ENCODE data around the gene RBCK1. TPM values are rescaled to one million over a fixed set of nuclear protein-coding genes. Genes with fewer than 3 reads are reported as not detected.

Gene RBCK1
- total RNA-seq, 4 donors from 2014 or later = 63.6 to 85.3 (median 78.5) TPM

DNA sequence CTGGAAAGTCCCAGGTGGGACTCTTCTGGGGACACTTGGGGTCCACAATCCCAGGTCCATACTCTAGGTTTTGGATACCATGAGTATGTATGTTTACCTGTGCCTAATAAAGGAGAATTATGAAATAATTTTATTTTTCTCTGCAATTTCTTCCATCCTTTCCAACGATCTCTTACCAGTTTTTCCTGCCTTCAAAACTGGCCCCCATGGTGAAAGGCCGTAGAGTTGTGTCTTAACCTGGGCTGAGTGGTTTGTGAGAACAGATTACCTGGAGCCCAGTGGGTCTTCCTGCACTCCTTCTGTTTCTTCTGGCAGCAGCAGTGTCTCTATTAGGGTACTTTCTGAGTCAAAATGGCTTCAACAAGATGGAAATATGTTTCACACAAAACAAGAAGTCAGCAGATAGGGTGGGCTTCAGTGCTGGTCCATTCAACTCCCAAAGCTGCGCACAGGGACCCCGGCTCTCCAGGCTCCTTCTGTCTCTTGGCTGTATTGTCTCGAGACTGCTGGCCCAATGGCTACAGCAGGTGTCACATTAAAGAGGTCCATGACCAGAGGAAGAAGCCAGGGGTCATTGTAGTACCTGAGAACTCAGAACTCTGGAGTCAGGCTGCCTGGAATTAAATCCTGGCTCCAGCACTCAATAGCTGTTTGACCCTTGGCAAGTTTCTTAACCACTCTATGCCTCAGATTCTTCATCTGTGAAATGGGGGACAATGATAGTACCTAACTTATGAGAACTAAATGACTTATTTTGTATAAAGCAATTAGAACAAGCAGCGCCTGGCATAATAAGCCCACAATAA lies 10.5 kb upstream of the RBCK1 start:
- Histone ChIP-seq H3K27ac (no peak overlapping the region), H3K9me3 (no peaks in the 10 kb centered on the region), H3K4me3 (no peak overlapping the region), H3K4me1 (no peaks in the 10 kb centered on the region), H3K27me3 (no peaks in the 10 kb centered on the region), H3K36me3 (peaks cover 48% of the 10 kb centered on the region)
- no peak for DNase-seq (ENCODE audit: low spot score in 2 of 2)
- TF ChIP-seq, protein P1, sequence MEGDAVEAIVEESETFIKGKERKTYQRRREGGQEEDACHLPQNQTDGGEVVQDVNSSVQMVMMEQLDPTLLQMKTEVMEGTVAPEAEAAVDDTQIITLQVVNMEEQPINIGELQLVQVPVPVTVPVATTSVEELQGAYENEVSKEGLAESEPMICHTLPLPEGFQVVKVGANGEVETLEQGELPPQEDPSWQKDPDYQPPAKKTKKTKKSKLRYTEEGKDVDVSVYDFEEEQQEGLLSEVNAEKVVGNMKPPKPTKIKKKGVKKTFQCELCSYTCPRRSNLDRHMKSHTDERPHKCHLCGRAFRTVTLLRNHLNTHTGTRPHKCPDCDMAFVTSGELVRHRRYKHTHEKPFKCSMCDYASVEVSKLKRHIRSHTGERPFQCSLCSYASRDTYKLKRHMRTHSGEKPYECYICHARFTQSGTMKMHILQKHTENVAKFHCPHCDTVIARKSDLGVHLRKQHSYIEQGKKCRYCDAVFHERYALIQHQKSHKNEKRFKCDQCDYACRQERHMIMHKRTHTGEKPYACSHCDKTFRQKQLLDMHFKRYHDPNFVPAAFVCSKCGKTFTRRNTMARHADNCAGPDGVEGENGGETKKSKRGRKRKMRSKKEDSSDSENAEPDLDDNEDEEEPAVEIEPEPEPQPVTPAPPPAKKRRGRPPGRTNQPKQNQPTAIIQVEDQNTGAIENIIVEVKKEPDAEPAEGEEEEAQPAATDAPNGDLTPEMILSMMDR (IDR thresholded peaks at IDR 0.05) = no peak
- no peak for TF ChIP-seq POLR2AphosphoS5 (IDR thresholded peaks at IDR 0.05)
- TF ChIP-seq EP300 (IDR thresholded peaks at IDR 0.05) = no peak
- no peak for TF ChIP-seq POLR2A (IDR thresholded peaks at IDR 0.05)
- 90% methylated on average over 6 of the region's 6 CpGs for WGBS

GRCh38 chr20:399182-399707 lies 8.9 kb upstream of the RBCK1 start:
- DNase-seq (ENCODE audit: low spot score in 2 of 2) = no peak
- 96% methylated on average over 9 of the region's 9 CpGs for WGBS
- no peak for TF ChIP-seq EP300 (IDR thresholded peaks at IDR 0.05)
- TF ChIP-seq, protein P1 (IDR thresholded peaks at IDR 0.05) = no peak
- no peak for TF ChIP-seq POLR2A (IDR thresholded peaks at IDR 0.05)
- TF ChIP-seq POLR2AphosphoS5 (IDR thresholded peaks at IDR 0.05) = no peak
- H3K4me3 ChIP-seq = no peak overlapping the region
- peaks cover 32% of the 10 kb centered on the region for H3K36me3 ChIP-seq
- H3K4me1 ChIP-seq = no peaks in the 10 kb centered on the region
- no peak overlapping the region for H3K27ac ChIP-seq
- H3K9me3 ChIP-seq = no peaks in the 10 kb centered on the region
- H3K27me3 ChIP-seq = no peaks in the 10 kb centered on the region

- WGBS = 48% methylated on average over 2 of the region's 2 CpGs
- Histone ChIP-seq H3K9me3 (no peaks in the 10 kb centered on the region), H3K27me3 (no peaks in the 10 kb centered on the region), H3K4me1 (no peaks in the 10 kb centered on the region), H3K36me3 (peaks cover 24% of the 10 kb centered on the region), H3K27ac (no peak overlapping the region), H3K4me3 (no peak overlapping the region)
- DNase-seq (ENCODE audit: low spot score in 2 of 2) = no peak
- TF ChIP-seq POLR2AphosphoS5 (IDR thresholded peaks at IDR 0.05) (no peak), EP300 (IDR thresholded peaks at IDR 0.05) (no peak), POLR2A (IDR thresholded peaks at IDR 0.05) (no peak)
- TF ChIP-seq, protein P1 (IDR thresholded peaks at IDR 0.05) = no peak
These were observed 8.0 kb upstream of the RBCK1 start for GRCh38 chr20:400128-400453.

GRCh38 chr20:400454-401275 lies 7.4 kb upstream of the RBCK1 start:
- Histone ChIP-seq H3K36me3 (peaks cover 21% of the 10 kb centered on the region), H3K4me1 (no peaks in the 10 kb centered on the region), H3K27ac (no peak overlapping the region), H3K4me3 (no peak overlapping the region), H3K27me3 (no peaks in the 10 kb centered on the region), H3K9me3 (no peaks in the 10 kb centered on the region)
- WGBS = 65% methylated on average over 5 of the region's 5 CpGs
- DNase-seq (ENCODE audit: low spot score in 2 of 2) = no peak
- no peak for TF ChIP-seq EP300 (IDR thresholded peaks at IDR 0.05)
- TF ChIP-seq, protein P1 (IDR thresholded peaks at IDR 0.05) = no peak
- no peak for TF ChIP-seq POLR2A (IDR thresholded peaks at IDR 0.05)
- no peak for TF ChIP-seq POLR2AphosphoS5 (IDR thresholded peaks at IDR 0.05)
